PC-3 (cell line): ENCODE data around the gene LHX2.

Experiments used
- EZH2 ChIP-seq: fragments of 300-600 bp; sonication (generic); IDR thresholded peaks from one replicate; pipeline ENCODE4 v1.6.1; 2017; ENCODE audit warnings: antibody characterized with exemption, mild to moderate bottlenecking, low read length; ENCODE audit not compliant: unreplicated experiment
- TF ChIP-seq, protein P1 (sequence below): fragments of 300-600 bp; sonication (generic); conservative IDR thresholded peaks from 2 replicates; pipeline ENCODE4 v1.5.1; 2017; ENCODE audit warnings: antibody characterized with exemption, low read depth, mild to moderate bottlenecking, low read length

- TF ChIP-seq, protein P1, sequence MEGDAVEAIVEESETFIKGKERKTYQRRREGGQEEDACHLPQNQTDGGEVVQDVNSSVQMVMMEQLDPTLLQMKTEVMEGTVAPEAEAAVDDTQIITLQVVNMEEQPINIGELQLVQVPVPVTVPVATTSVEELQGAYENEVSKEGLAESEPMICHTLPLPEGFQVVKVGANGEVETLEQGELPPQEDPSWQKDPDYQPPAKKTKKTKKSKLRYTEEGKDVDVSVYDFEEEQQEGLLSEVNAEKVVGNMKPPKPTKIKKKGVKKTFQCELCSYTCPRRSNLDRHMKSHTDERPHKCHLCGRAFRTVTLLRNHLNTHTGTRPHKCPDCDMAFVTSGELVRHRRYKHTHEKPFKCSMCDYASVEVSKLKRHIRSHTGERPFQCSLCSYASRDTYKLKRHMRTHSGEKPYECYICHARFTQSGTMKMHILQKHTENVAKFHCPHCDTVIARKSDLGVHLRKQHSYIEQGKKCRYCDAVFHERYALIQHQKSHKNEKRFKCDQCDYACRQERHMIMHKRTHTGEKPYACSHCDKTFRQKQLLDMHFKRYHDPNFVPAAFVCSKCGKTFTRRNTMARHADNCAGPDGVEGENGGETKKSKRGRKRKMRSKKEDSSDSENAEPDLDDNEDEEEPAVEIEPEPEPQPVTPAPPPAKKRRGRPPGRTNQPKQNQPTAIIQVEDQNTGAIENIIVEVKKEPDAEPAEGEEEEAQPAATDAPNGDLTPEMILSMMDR = no peak
- TF ChIP-seq EZH2 = no peak
Observed at GRCh38 chr9:123998278-123998925, 13.2 kb upstream of the LHX2 start.
